ENCODE results near the gene TDRD7. TPM values are rescaled to one million over a fixed set of nuclear protein-coding genes. Genes with fewer than 3 reads are reported as not detected.

The TDRD7 gene
- polyA plus RNA-seq, 1 of the 3 experiments (the other 2 are of a cell fraction), result 4.9 TPM

DNA sequence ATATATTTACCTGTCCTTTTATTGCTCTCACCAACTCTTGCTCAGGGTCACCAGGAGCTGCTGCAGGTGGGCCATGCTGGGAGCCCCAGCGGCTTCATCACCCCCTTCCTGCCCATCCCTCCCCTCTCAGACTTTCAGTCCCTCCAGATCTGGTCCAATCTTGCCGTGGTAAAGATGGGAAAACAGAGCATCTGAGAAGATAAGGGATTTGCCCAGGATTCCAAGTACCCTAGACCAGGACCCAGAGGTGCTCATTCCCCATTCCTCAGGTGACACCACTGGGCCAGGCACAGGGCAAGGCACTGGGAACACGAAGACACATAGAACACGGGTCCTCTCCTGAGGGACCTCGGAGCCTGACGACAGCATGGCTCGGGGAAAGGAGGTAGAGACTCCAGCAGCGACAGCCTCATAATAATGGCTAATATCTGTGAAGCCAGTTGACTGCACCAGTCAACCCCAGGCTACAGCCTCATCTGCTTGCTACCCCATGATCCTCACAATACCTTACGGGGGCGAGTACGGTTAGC, 107.6 kb downstream of the TDRD7 start:
- Histone ChIP-seq H3K4me2 (0 out of 2 replicates have a peak overlapping the region, but pooled peaks have one; percentile 0), H3K9me2 (no peaks in the 10 kb centered on the region), H3K36me3 (replicated peaks in 1 of 2; ENCODE audit: control insufficient read depth in 1 of 2, insufficient read depth in 2 of 2, low read length in 1 of 2) (no peaks in the 10 kb centered on the region), H3K4me3 (ENCODE audit: low read depth in 2 of 2, low read length in 1 of 2) (no peak overlapping the region), H3K4me1 (ENCODE audit: control insufficient read depth in 1 of 2, insufficient read depth in 2 of 2, low read depth in 1 of 2, low read length in 1 of 2) (peaks cover 0 to 59% of the 10 kb centered on the region in 2 experiments; a peak in 1 of 4 replicates), H4K20me1 (ENCODE audit: insufficient read depth) (no peaks in the 10 kb centered on the region), H3K79me2 (ENCODE audit: insufficient read depth) (no peaks in the 10 kb centered on the region), H3K27me3 (ENCODE audit: insufficient read depth) (no peaks in the 10 kb centered on the region), H2AFZ (ENCODE audit: low read depth) (no peak overlapping the region), H3F3A (replicated peaks; ENCODE audit: insufficient read depth) (no peaks in the 10 kb centered on the region), H3K9me3 (no peaks in the 10 kb centered on the region), H3K27ac (ENCODE audit: low read depth in 2 of 2, low read length in 1 of 2) (no peak overlapping the region), H3K9ac (no peak overlapping the region)
- TF ChIP-seq REST (IDR thresholded peaks at IDR 0.05; ENCODE audit: low read depth, low read length) (no peak), TAF1 (IDR thresholded peaks at IDR 0.05; ENCODE audit: borderline replicate concordance, low read depth, low read length) (no peak), RCOR1 (IDR thresholded peaks at IDR 0.05; ENCODE audit: low read length) (no peak), RFX5 (IDR thresholded peaks at IDR 0.05; ENCODE audit: low read length) (no peak), USF2 (IDR thresholded peaks at IDR 0.05; ENCODE audit: borderline replicate concordance, low read depth, low read length) (no peak), USF1 (IDR thresholded peaks at IDR 0.05; ENCODE audit: borderline replicate concordance, low read depth) (no peak), EZH2phosphoT487 (IDR thresholded peaks at IDR 0.05; ENCODE audit: borderline replicate concordance, low read depth) (no peak), NRF1 (IDR thresholded peaks at IDR 0.05; ENCODE audit: low read depth, low read length) (no peak), GABPA (IDR thresholded peaks at IDR 0.05; ENCODE audit: low read depth) (no peak)
- ChIA-PET CTCF (interaction anchor here (1.2 to 5.5 kb wide), 4 partner anchors 16 to 95 kb away, joined by 3 to 26 read pairs (median 6); no protein-coding TSS in a partner anchor), POLR2A (no interaction called here)
- 71% methylated on average over 5 of the region's 11 CpGs for WGBS (ENCODE audit: low lambda C conversion rate)
- DNase-seq, result no peak

All from SK-N-SH (cell line).